ENCODE measurements around the gene C19orf67.

The C19orf67 gene

GRCh38 chr19:14072535-14073260 lies 12.9 kb downstream of the C19orf67 start, which contains the start of gene MISP3 (continued):
- TF ChIP-seq ZFHX2 (tag by site-specific recombination; conservative IDR thresholded peaks at IDR 0.05), result 0 out of 2 replicates have a peak, but pooled peaks have one; percentile 11
- peak; percentile 75 for TF ChIP-seq KLF10 (tag by site-specific recombination; IDR thresholded peaks at IDR 0.05)
- peak; percentile 73 for TF ChIP-seq KLF9 (tag by site-specific recombination; IDR thresholded peaks at IDR 0.05; ENCODE audit: low read depth)
- no peak; the same call in 1 of the 2 replicates for TF ChIP-seq HIC1 (tag by site-specific recombination; IDR thresholded peaks at IDR 0.05)
- no peak for TF ChIP-seq TSHZ1 (tag by site-specific recombination; IDR thresholded peaks at IDR 0.05; ENCODE audit: borderline replicate concordance)
- TF ChIP-seq ZBTB11 (tag by site-specific recombination; conservative IDR thresholded peaks at IDR 0.05; ENCODE audit: low read depth), result no peak
- TF ChIP-seq ZNF10 (tag by site-specific recombination; IDR thresholded peaks at IDR 0.05), result no peak
- TF ChIP-seq ZNF335 (tag by site-specific recombination; conservative IDR thresholded peaks at IDR 0.05), result peak; percentile 86
- TF ChIP-seq ZNF488 (tag by site-specific recombination; IDR thresholded peaks at IDR 0.05), result no peak
- TF ChIP-seq ZBTB26 (tag by site-specific recombination; optimal IDR thresholded peaks at IDR 0.05), result peak; percentile 28
- no peak for TF ChIP-seq ZNF548 (tag by site-specific recombination; IDR thresholded peaks at IDR 0.05)
- TF ChIP-seq ZNF544 (tag by site-specific recombination; IDR thresholded peaks at IDR 0.05), result no peak
- TF ChIP-seq ZEB2 (tag by site-specific recombination; IDR thresholded peaks at IDR 0.05), result peak; percentile 15; the same call in 1 of the 2 replicates
- TF ChIP-seq ZNF221 (tag by site-specific recombination; IDR thresholded peaks at IDR 0.05; ENCODE audit: borderline replicate concordance), result no peak
- TF ChIP-seq ZFP3 (tag by site-specific recombination; IDR thresholded peaks at IDR 0.05; ENCODE audit: low read depth), result no peak
- no peak for TF ChIP-seq ZNF133 (tag by site-specific recombination; IDR thresholded peaks at IDR 0.05)
- no peak for TF ChIP-seq ZNF701 (tag by site-specific recombination; IDR thresholded peaks at IDR 0.05)
- peak; percentile 39; the same call in 1 of the 2 replicates for TF ChIP-seq ZBTB7A (tag by site-specific recombination; IDR thresholded peaks at IDR 0.05; ENCODE audit: low read depth)
- no peak for TF ChIP-seq GLI4 (tag by site-specific recombination; IDR thresholded peaks at IDR 0.05)
- peak; percentile 78 for TF ChIP-seq SP3 (tag by site-specific recombination; IDR thresholded peaks at IDR 0.05)
- TF ChIP-seq ZNF791 (tag by site-specific recombination; IDR thresholded peaks at IDR 0.05), result no peak
- no peak for TF ChIP-seq ZNF658 (tag by site-specific recombination; IDR thresholded peaks at IDR 0.05)
- TF ChIP-seq HOXA7 (CRISPR knock-in tag; IDR thresholded peaks at IDR 0.05; ENCODE audit: borderline replicate concordance), result no peak
- no peak for TF ChIP-seq BCL11A (tag by site-specific recombination; IDR thresholded peaks at IDR 0.05; ENCODE audit: low read depth)
- TF ChIP-seq ZSCAN18 (tag by site-specific recombination; IDR thresholded peaks at IDR 0.05), result no peak
- no peak for TF ChIP-seq ZBTB21 (tag by site-specific recombination; IDR thresholded peaks at IDR 0.05)
- TF ChIP-seq FEZF1 (tag by site-specific recombination; IDR thresholded peaks at IDR 0.05), result no peak
- no peak for TF ChIP-seq ZNF555 (tag by site-specific recombination; conservative IDR thresholded peaks at IDR 0.05)
